Colonic mucosa (tissue), 4 donors: ENCODE results near the gene TTLL3. TPM values are rescaled to one million over a fixed set of nuclear protein-coding genes. Genes with fewer than 3 reads are reported as not detected.

ENCODE experiments used
- DNase-seq: peaks from one replicate; pipeline ENCODE4 v3.0.0-alpha.2; 2020
- H3K27ac ChIP-seq: fragments of 200-600 bp; one replicate; pipeline ENCODE4 v1.8.0; 2021
- H3K27me3 ChIP-seq: fragments of 200-600 bp; one replicate; pipeline ENCODE4 v1.8.0; 2021
- H3K36me3 ChIP-seq: fragments of 200-600 bp; one replicate; pipeline ENCODE4 v1.8.0; 2021
- H3K4me1 ChIP-seq: fragments of 200-600 bp; one replicate; pipeline ENCODE4 v1.8.0; 2021; ENCODE audit warnings: mild to moderate bottlenecking
- H3K4me3 ChIP-seq: fragments of 200-600 bp; one replicate; pipeline ENCODE4 v1.8.0; 2021
- H3K9ac ChIP-seq, 2 donors: one replicate each; pipeline ENCODE4 v1.7.0; 2013; ENCODE audit warnings: control low read depth in 2 of 2, low read depth in 2 of 2, low read length in 2 of 2
- H3K9me3 ChIP-seq: fragments of 200-600 bp; one replicate; pipeline ENCODE4 v1.8.0; 2021
- intact Hi-C: fragments of 100-400 bp; cut with DNase I; formaldehyde crosslinking; loops from one replicate; pipeline ENCODE4 v1.14.1; 2022
- total RNA-seq, 2 donors: library from RNA; stranded (reverse); fragmentation: NEBNext Ultra II Directional in 1 of 2; extraction: Animal tissue kit (Norgen Biotek cat#: 25700) in 1 of 2; gene quantifications; one replicate each; pipeline ENCODE4 v1.2.1, GENCODE V29; 2021
- TF ChIP-seq, protein P1 (sequence below): fragments of 200-600 bp; IDR thresholded peaks from one replicate; pipeline ENCODE4 v1.8.0; 2022; ENCODE audit warnings: antibody characterized with exemption, mild to moderate bottlenecking
- donor health status: healthy.
- donor health status: DM: no; HTN: no; CAD: no.
- donor health status: DM: no; HTN: no; CAD: no.

The TTLL3 gene
- total RNA-seq, 2 donors from 2014 or later, result 25.0 to 28.7 TPM

DNA sequence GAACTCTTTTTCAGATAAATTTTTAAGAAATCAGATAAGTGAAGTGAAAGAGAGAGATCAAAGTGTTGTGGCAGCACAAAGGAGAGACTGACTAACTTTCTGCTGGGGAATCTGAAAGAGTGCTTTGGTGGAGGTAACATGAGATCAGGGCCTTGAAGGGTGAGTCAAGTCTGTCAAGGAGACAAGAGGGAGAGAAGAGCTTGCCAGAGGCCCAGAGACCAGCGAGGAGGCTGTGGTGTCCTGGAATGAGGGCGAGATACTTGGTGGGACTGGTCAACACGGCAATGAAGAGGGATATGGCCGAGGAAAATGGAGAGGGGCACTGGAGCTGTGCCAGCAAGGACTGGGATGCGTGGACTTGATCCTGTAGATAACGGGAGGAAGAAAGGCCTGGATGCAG is 22.3 kb upstream of the TTLL3 start:
- no peaks in the 10 kb centered on the region for H3K36me3 ChIP-seq
- no peaks in the 10 kb centered on the region for H3K9me3 ChIP-seq
- H3K4me3 ChIP-seq, result no peak overlapping the region
- H3K4me1 ChIP-seq, result no peaks in the 10 kb centered on the region
- intact Hi-C loops, result no loop called here
- DNase-seq, result no peak
- no peak overlapping the region for H3K9ac ChIP-seq
- H3K27ac ChIP-seq, result no peak overlapping the region
- H3K27me3 ChIP-seq, result no peaks in the 10 kb centered on the region
- TF ChIP-seq, protein P1, sequence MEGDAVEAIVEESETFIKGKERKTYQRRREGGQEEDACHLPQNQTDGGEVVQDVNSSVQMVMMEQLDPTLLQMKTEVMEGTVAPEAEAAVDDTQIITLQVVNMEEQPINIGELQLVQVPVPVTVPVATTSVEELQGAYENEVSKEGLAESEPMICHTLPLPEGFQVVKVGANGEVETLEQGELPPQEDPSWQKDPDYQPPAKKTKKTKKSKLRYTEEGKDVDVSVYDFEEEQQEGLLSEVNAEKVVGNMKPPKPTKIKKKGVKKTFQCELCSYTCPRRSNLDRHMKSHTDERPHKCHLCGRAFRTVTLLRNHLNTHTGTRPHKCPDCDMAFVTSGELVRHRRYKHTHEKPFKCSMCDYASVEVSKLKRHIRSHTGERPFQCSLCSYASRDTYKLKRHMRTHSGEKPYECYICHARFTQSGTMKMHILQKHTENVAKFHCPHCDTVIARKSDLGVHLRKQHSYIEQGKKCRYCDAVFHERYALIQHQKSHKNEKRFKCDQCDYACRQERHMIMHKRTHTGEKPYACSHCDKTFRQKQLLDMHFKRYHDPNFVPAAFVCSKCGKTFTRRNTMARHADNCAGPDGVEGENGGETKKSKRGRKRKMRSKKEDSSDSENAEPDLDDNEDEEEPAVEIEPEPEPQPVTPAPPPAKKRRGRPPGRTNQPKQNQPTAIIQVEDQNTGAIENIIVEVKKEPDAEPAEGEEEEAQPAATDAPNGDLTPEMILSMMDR, result no peak

DNA sequence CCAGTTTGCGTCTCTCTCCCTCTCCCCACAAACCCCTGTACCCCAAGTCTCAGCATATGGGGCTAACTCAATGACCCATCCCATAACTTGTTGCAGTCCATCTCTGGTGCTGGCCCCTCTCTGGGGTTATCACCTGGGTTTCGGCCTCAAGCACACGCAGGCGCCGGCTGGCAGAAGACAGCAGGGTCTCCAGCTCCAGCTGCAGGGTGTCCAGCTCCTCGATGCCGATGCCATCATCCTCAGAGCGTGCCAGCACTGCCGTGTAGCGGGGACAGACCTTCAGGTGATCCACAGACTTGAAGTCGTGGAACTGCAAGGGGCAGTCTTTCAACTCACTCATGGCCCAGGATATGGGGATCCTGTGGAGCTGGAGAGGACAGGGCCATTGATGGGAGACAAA is 18.9 kb upstream of the TTLL3 start:
- DNase-seq, result no peak
- Histone ChIP-seq H3K27ac (no peak overlapping the region), H3K36me3 (no peaks in the 10 kb centered on the region), H3K4me1 (no peaks in the 10 kb centered on the region), H3K4me3 (no peak overlapping the region), H3K9me3 (no peaks in the 10 kb centered on the region), H3K9ac (no peak overlapping the region), H3K27me3 (no peaks in the 10 kb centered on the region)
- intact Hi-C loops, result loop anchor here (5.0 kb wide), 1 partner anchor 44 kb away; the partner anchor contains the start of gene OGG1
- TF ChIP-seq, protein P1, result no peak

DNA sequence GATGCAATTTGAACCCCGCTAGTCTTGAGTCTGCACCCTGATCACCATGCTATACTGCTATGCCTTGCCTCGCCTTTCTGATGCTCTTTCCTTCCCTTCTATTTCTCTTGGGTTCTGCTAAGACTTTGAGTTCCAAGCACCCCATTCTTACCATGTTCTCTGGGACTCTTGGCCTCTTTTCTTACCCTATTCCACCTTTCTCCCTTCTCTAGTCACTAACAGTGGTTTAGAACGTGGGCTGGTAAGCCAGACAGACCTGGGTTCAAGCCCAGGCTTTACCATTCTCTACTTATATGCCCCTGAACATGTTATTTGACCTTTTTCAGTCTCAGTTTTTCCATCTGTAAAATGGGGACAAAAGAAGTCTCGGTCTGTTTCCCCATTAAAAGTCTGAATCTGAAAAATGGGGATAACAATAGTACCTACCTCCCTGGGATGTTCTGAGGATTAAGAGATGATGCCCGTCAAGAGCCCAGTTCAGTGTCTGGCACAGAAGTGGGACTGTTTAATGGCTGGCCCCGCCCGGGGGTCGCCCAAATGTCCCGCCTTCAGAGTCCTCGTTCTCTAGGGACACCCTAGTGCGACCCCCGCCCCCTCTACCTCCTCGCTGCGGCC is 18.2 kb upstream of the TTLL3 start:
- Histone ChIP-seq H3K36me3 (no peaks in the 10 kb centered on the region), H3K9me3 (no peaks in the 10 kb centered on the region), H3K4me1 (no peaks in the 10 kb centered on the region), H3K4me3 (peak overlapping the region; percentile 90), H3K9ac (peak overlapping the region; percentile 84 to 95), H3K27ac (peak overlapping the region; percentile 96), H3K27me3 (no peaks in the 10 kb centered on the region)
- intact Hi-C loops, result loop anchor here (5.0 kb wide), 1 partner anchor 45 kb away; the partner anchor contains the start of gene OGG1
- DNase-seq, result no peak
- TF ChIP-seq, protein P1, result no peak

DNA sequence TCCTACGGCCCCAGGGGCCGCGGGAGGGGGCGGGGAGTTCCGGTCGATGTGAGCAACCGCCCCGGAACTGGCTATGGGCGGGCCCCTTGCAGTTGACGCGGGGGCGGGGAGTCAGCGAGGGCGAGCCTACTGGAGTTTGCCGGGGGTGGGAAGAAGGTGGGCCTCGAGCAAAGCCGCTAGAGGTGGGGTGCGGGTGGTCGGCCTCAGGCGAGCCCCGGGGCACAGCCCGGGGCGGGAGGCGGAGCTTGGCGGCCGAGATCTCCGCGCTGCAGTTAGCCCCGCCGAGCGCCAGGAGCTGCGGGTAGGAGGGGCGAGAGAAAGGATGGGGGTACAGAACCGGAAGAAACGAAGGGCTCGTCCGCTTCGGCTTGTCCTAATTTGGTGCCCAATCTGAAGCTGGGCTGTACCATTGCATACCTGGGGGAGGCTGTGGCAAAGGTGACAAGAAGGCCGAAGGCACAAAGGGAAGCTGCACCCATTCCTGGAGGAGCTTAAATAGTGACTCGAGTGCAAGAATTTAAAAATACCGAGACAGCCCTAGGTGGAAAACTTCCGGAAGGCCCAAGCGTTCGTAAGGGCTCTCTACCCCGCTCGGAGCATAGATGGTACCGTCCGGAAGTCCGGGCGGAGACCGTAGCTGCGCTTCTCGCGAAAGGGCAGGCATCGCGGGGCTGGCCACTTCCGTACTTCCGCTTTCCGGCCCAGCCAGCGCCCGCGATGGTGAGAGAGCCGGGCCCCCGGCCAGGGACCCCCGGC is 17.5 kb upstream of the TTLL3 start, which contains the start of the genes ARPC4 and TADA3:
Gene ARPC4, plus strand, starts transcription at position 678 of the 756 bp plus-strand sequence. Its CDS starts 40 bp downstream, at position 718.
Gene TADA3, minus strand, starts transcription at position 69 of the 756 bp plus-strand sequence. CDS start 1,007 bp downstream, outside the sequence.
- intact Hi-C loops, result loop anchor here (5.0 kb wide), 1 partner anchor 45 kb away; the partner anchor contains the start of gene OGG1
- no peaks in the 10 kb centered on the region for H3K27me3 ChIP-seq

DNA sequence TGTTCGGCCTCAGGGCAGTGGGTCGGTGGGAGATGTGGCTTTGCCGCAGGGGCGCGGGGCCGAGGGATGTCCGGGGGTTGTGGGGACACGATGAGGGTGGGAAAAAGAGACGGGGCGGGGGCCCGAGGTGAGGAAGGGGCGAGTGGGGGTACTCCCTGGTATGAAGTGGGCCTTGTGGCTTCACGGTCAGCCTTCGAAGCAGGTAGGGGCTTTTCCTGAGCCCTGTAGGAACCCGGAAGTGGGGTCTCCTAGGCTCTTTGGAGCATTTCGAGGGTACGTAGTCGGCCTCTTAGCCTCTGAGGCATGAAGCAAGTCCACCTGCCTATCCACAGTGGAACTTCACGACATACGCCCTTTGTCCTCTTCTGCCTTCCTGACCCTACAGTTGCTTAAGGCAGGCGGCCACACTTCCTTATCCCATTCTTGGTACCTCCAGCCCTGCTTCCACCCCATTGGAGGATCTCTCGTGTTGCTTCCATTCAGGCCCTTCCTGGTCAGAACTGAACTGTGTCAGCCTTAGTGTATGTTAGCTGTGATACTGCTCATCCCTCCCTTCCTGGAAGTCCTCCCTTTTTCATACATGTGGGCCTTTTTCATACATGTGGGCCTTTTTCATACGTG is 16.8 kb upstream of the TTLL3 start:
- H3K9ac ChIP-seq, result peak overlapping the region; percentile 84 to 95
- H3K27me3 ChIP-seq, result no peaks in the 10 kb centered on the region
- DNase-seq, result peak; percentile 60
- H3K4me1 ChIP-seq, result peaks cover 4% of the 10 kb centered on the region
- intact Hi-C loops, result loop anchor here (5.0 kb wide), 1 partner anchor 46 kb away; the partner anchor contains the start of gene OGG1
- H3K36me3 ChIP-seq, result peaks cover 2% of the 10 kb centered on the region
- H3K9me3 ChIP-seq, result no peaks in the 10 kb centered on the region
- TF ChIP-seq, protein P1, result no peak
- peak overlapping the region; percentile 96 for H3K27ac ChIP-seq
- peak overlapping the region; percentile 90 for H3K4me3 ChIP-seq

More for the DNA sequence above, 17.5 kb upstream of the TTLL3 start, which contains the start of the genes ARPC4 and TADA3:
- Histone ChIP-seq H3K9ac (peak within 1 kb of the TSS; percentile 84 to 95), H3K4me1 (peaks cover 4% of the 10 kb centered on the region), H3K36me3 (no peaks in the 10 kb centered on the region), H3K4me3 (peak within 1 kb of the TSS; percentile 90), H3K27ac (peak within 1 kb of the TSS; percentile 96), H3K9me3 (no peaks in the 10 kb centered on the region)
- peak; percentile 94 for DNase-seq
- TF ChIP-seq, protein P1, result no peak
